ENCODE measurements around the gene SCN2B. TPM values are rescaled to one million over a fixed set of nuclear protein-coding genes. Genes with fewer than 3 reads are reported as not detected.
A peak's percentile ranks its signal among the peaks of the same experiment; 100 is the strongest.

Gene SCN2B
- total RNA-seq, 1 experiment from 2014 or later = not detected

GRCh38 chr11:118152020-118152551 lies 24.4 kb downstream of the SCN2B start:
- Histone ChIP-seq H3K9ac (ENCODE audit: low read length) (no peak overlapping the region), H3K4me1 (ENCODE audit: low read length) (peaks cover 15% of the 10 kb centered on the region), H3K27me3 (ENCODE audit: low read length) (no peaks in the 10 kb centered on the region), H3K9me2 (replicated peaks; ENCODE audit: insufficient read depth, low read length) (no peaks in the 10 kb centered on the region), H3K4me3 (ENCODE audit: low read length) (no peak overlapping the region), H3K4me2 (ENCODE audit: low read depth, low read length, poor library complexity, severe bottlenecking) (no peak overlapping the region), H2AFZ (ENCODE audit: low read length) (no peak overlapping the region), H3K27ac (ENCODE audit: low read length) (no peak overlapping the region), H3K79me2 (ENCODE audit: low read length) (no peaks in the 10 kb centered on the region), H4K20me1 (ENCODE audit: insufficient read depth, low read depth, low read length) (no peaks in the 10 kb centered on the region), H3K9me3 (ENCODE audit: low read length) (no peaks in the 10 kb centered on the region), H3K36me3 (ENCODE audit: insufficient read depth, low read length) (no peaks in the 10 kb centered on the region)
- no peak for DNase-seq

- Histone ChIP-seq H3K27me3 (ENCODE audit: low read length) (no peaks in the 10 kb centered on the region), H3K36me3 (ENCODE audit: insufficient read depth, low read length) (no peaks in the 10 kb centered on the region), H3K27ac (ENCODE audit: low read length) (no peak overlapping the region), H3K4me1 (ENCODE audit: low read length) (peaks cover 9% of the 10 kb centered on the region), H3K4me2 (ENCODE audit: low read depth, low read length, poor library complexity, severe bottlenecking) (no peak overlapping the region), H2AFZ (ENCODE audit: low read length) (no peak overlapping the region), H4K20me1 (ENCODE audit: insufficient read depth, low read depth, low read length) (no peaks in the 10 kb centered on the region), H3K79me2 (ENCODE audit: low read length) (no peaks in the 10 kb centered on the region), H3K4me3 (ENCODE audit: low read length) (no peak overlapping the region), H3K9me2 (replicated peaks; ENCODE audit: insufficient read depth, low read length) (no peaks in the 10 kb centered on the region), H3K9ac (ENCODE audit: low read length) (no peak overlapping the region), H3K9me3 (ENCODE audit: low read length) (no peaks in the 10 kb centered on the region)
- DNase-seq = no peak
Observed at GRCh38 chr11:118151431-118151830, 25.0 kb downstream of the SCN2B start.

DNA sequence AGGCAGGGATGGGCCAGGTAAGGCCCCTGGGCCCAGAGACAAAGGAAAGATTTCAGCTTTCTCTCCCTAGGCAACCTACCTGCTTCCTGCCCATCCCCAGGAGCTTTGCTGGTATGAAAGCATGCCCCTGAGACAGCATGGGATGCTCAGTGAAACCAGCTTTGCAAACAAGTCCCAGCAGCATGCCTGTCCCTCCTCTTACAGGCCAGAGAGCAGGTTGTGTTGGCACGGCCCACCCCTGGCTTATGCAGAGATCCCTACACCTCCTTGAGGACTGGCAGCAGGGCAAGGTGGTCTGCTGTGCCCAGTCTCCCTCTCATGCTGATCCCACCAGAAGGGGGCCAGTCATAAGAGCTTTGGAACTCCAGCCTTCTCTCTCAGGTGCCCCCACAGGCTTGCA lies 26.9 kb downstream of the SCN2B start:
- H3K27me3 ChIP-seq (ENCODE audit: low read length) = no peaks in the 10 kb centered on the region
- H3K79me2 ChIP-seq (ENCODE audit: low read length) = no peaks in the 10 kb centered on the region
- H3K9ac ChIP-seq (ENCODE audit: low read length) = no peak overlapping the region
- peaks cover 9% of the 10 kb centered on the region for H3K4me1 ChIP-seq (ENCODE audit: low read length)
- H3K9me2 ChIP-seq (replicated peaks; ENCODE audit: insufficient read depth, low read length) = no peaks in the 10 kb centered on the region
- no peak for DNase-seq
- H3K36me3 ChIP-seq (ENCODE audit: insufficient read depth, low read length) = no peaks in the 10 kb centered on the region
- no peaks in the 10 kb centered on the region for H4K20me1 ChIP-seq (ENCODE audit: insufficient read depth, low read depth, low read length)
- H3K4me2 ChIP-seq (ENCODE audit: low read depth, low read length, poor library complexity, severe bottlenecking) = no peak overlapping the region
- no peaks in the 10 kb centered on the region for H3K9me3 ChIP-seq (ENCODE audit: low read length)
- no peak overlapping the region for H3K4me3 ChIP-seq (ENCODE audit: low read length)
- H3K27ac ChIP-seq (ENCODE audit: low read length) = no peak overlapping the region
- H2AFZ ChIP-seq (ENCODE audit: low read length) = no peak overlapping the region

DNA sequence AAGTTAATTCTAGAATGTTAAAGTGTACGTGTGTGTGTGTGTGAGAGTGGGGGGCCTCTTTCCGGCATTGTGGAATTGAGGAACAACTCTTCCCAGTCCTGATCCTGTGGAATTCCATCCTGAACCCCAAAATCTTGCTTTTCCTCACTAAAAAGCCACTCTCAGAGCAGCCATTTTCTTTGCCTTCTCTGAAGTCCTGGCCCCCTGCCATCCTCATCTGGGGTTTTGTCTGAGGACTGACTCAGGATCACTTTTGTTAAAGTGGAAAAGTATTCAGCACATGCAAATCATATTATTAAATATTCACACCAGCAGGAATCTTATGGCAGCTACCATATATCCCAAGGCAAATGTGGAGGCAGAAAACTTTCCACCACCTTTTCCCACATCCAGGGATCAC lies 27.6 kb downstream of the SCN2B start:
- no peak overlapping the region for H3K27ac ChIP-seq (ENCODE audit: low read length)
- H3K4me2 ChIP-seq (ENCODE audit: low read depth, low read length, poor library complexity, severe bottlenecking) = no peak overlapping the region
- no peak for DNase-seq
- peaks cover 9% of the 10 kb centered on the region for H3K4me1 ChIP-seq (ENCODE audit: low read length)
- no peaks in the 10 kb centered on the region for H3K9me3 ChIP-seq (ENCODE audit: low read length)
- no peak overlapping the region for H2AFZ ChIP-seq (ENCODE audit: low read length)
- no peaks in the 10 kb centered on the region for H3K79me2 ChIP-seq (ENCODE audit: low read length)
- no peaks in the 10 kb centered on the region for H3K9me2 ChIP-seq (replicated peaks; ENCODE audit: insufficient read depth, low read length)
- H3K36me3 ChIP-seq (ENCODE audit: insufficient read depth, low read length) = no peaks in the 10 kb centered on the region
- H3K9ac ChIP-seq (ENCODE audit: low read length) = no peak overlapping the region
- no peaks in the 10 kb centered on the region for H3K27me3 ChIP-seq (ENCODE audit: low read length)
- no peak overlapping the region for H3K4me3 ChIP-seq (ENCODE audit: low read length)
- no peaks in the 10 kb centered on the region for H4K20me1 ChIP-seq (ENCODE audit: insufficient read depth, low read depth, low read length)

GRCh38 chr11:118148240-118148639 lies 28.2 kb downstream of the SCN2B start:
- Histone ChIP-seq H3K9me3 (ENCODE audit: low read length) (no peaks in the 10 kb centered on the region), H3K9ac (ENCODE audit: low read length) (no peak overlapping the region), H3K27me3 (ENCODE audit: low read length) (no peaks in the 10 kb centered on the region), H3K27ac (ENCODE audit: low read length) (no peak overlapping the region), H3K36me3 (ENCODE audit: insufficient read depth, low read length) (no peaks in the 10 kb centered on the region), H3K4me2 (ENCODE audit: low read depth, low read length, poor library complexity, severe bottlenecking) (no peak overlapping the region), H3K4me1 (ENCODE audit: low read length) (peaks cover 9% of the 10 kb centered on the region), H4K20me1 (ENCODE audit: insufficient read depth, low read depth, low read length) (no peaks in the 10 kb centered on the region), H3K79me2 (ENCODE audit: low read length) (no peaks in the 10 kb centered on the region), H3K9me2 (replicated peaks; ENCODE audit: insufficient read depth, low read length) (no peaks in the 10 kb centered on the region), H3K4me3 (ENCODE audit: low read length) (no peak overlapping the region), H2AFZ (ENCODE audit: low read length) (no peak overlapping the region)
- no peak for DNase-seq

- H3K9me3 ChIP-seq (ENCODE audit: low read length) = no peaks in the 10 kb centered on the region
- peaks cover 9% of the 10 kb centered on the region for H3K4me1 ChIP-seq (ENCODE audit: low read length)
- H3K27me3 ChIP-seq (ENCODE audit: low read length) = no peaks in the 10 kb centered on the region
Observed at GRCh38 chr11:118147502-118147901, 28.9 kb downstream of the SCN2B start.

GRCh38 chr11:118146554-118146953 lies 29.9 kb downstream of the SCN2B start:
- DNase-seq = no peak
- no peak overlapping the region for H3K9ac ChIP-seq (ENCODE audit: low read length)
- H2AFZ ChIP-seq (ENCODE audit: low read length) = no peak overlapping the region
- no peaks in the 10 kb centered on the region for H4K20me1 ChIP-seq (ENCODE audit: insufficient read depth, low read depth, low read length)
- no peak overlapping the region for H3K4me3 ChIP-seq (ENCODE audit: low read length)
- no peak overlapping the region for H3K4me2 ChIP-seq (ENCODE audit: low read depth, low read length, poor library complexity, severe bottlenecking)
- H3K79me2 ChIP-seq (ENCODE audit: low read length) = no peaks in the 10 kb centered on the region
- H3K9me2 ChIP-seq (replicated peaks; ENCODE audit: insufficient read depth, low read length) = no peaks in the 10 kb centered on the region
- no peaks in the 10 kb centered on the region for H3K9me3 ChIP-seq (ENCODE audit: low read length)
- no peaks in the 10 kb centered on the region for H3K36me3 ChIP-seq (ENCODE audit: insufficient read depth, low read length)
- H3K27ac ChIP-seq (ENCODE audit: low read length) = no peak overlapping the region
- H3K27me3 ChIP-seq (ENCODE audit: low read length) = no peaks in the 10 kb centered on the region
- peaks cover 9% of the 10 kb centered on the region for H3K4me1 ChIP-seq (ENCODE audit: low read length)

More at GRCh38 chr11:118147502-118147901, 28.9 kb downstream of the SCN2B start:
- H3K4me2 ChIP-seq (ENCODE audit: low read depth, low read length, poor library complexity, severe bottlenecking) = peak overlapping the region; percentile 15
- H2AFZ ChIP-seq (ENCODE audit: low read length) = no peak overlapping the region; the same call in 1 of the 2 replicates
- no peaks in the 10 kb centered on the region for H3K79me2 ChIP-seq (ENCODE audit: low read length)
- H3K9ac ChIP-seq (ENCODE audit: low read length) = no peak overlapping the region
- H3K36me3 ChIP-seq (ENCODE audit: insufficient read depth, low read length) = no peaks in the 10 kb centered on the region
- H3K9me2 ChIP-seq (replicated peaks; ENCODE audit: insufficient read depth, low read length) = no peaks in the 10 kb centered on the region
- no peak overlapping the region for H3K27ac ChIP-seq (ENCODE audit: low read length)
- no peaks in the 10 kb centered on the region for H4K20me1 ChIP-seq (ENCODE audit: insufficient read depth, low read depth, low read length)
- no peak overlapping the region for H3K4me3 ChIP-seq (ENCODE audit: low read length)
- DNase-seq = no peak

DNA sequence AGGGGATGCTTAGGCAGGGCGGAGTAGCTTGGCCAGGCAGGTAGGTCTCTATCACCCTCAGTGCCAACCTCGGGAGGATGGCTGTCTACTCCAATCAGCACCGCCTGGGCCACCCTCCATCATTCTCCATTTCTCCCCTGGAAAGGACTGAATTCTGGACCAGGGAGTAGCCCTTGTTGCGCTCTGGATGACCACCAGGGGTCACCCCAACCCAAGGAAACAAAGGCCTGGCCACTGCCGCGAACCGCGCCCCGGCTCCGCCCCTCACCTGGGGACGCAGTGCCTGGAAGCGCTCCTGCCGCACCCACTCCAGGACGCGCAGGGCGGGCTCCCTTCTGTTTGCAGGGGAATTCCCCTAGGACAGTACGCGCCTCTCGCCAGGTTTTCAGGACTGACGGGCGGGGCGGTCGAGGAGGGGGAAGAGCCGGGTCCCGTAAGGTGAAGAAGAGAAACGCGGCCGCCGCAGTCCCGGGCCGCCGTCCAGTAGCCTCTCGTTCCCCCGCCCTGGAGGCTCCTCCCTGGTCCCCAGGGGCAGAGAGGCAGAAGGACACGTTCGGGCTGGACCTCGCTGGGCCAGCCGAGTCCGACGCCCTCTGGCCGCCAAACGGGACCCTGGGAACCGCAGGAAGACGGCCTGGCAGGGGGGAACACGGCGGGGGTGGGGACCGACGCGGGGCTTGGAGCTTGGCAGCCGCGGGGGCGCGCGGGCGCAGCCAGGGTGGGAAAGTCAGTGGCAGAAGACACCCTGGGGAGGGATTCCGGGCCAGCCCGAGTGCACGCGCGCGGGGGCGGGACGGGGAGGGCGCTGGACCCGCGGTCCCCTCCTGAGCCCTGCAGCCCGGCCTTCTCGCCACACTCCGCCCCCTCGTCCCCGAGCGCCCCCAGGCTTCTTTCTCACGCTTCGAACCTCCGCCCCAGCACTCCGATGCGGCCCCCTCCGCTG lies 30.9 kb downstream of the SCN2B start:
- H3K4me1 ChIP-seq (ENCODE audit: low read length) = peaks cover 9% of the 10 kb centered on the region
- H3K9ac ChIP-seq (ENCODE audit: low read length) = peak overlapping the region; percentile 33; the same call in 1 of the 2 replicates
- H4K20me1 ChIP-seq (ENCODE audit: insufficient read depth, low read depth, low read length) = no peaks in the 10 kb centered on the region
- H3K4me3 ChIP-seq (ENCODE audit: low read length) = peak overlapping the region; percentile 65
- H3K36me3 ChIP-seq (ENCODE audit: insufficient read depth, low read length) = no peaks in the 10 kb centered on the region
- H3K9me3 ChIP-seq (ENCODE audit: low read length) = no peaks in the 10 kb centered on the region
- no peaks in the 10 kb centered on the region for H3K9me2 ChIP-seq (replicated peaks; ENCODE audit: insufficient read depth, low read length)
- no peak overlapping the region for H3K27ac ChIP-seq (ENCODE audit: low read length)
- no peaks in the 10 kb centered on the region for H3K79me2 ChIP-seq (ENCODE audit: low read length)
- peak overlapping the region; percentile 50 for H3K4me2 ChIP-seq (ENCODE audit: low read depth, low read length, poor library complexity, severe bottlenecking)
- no peak overlapping the region; the same call in 1 of the 2 replicates for H2AFZ ChIP-seq (ENCODE audit: low read length)
- H3K27me3 ChIP-seq (ENCODE audit: low read length) = no peaks in the 10 kb centered on the region
- peak; percentile 84 for DNase-seq
